ENCODE measurements around the gene CACNB3. TPM values are rescaled to one million over a fixed set of nuclear protein-coding genes. Genes with fewer than 3 reads are reported as not detected.

Gene CACNB3
- total and polyA plus RNA-seq, 2 of the 8 experiments (the other 6 are each of a cell fraction or from before 2014, with no cell fraction given), result 12.5 to 16.0 TPM

DNA sequence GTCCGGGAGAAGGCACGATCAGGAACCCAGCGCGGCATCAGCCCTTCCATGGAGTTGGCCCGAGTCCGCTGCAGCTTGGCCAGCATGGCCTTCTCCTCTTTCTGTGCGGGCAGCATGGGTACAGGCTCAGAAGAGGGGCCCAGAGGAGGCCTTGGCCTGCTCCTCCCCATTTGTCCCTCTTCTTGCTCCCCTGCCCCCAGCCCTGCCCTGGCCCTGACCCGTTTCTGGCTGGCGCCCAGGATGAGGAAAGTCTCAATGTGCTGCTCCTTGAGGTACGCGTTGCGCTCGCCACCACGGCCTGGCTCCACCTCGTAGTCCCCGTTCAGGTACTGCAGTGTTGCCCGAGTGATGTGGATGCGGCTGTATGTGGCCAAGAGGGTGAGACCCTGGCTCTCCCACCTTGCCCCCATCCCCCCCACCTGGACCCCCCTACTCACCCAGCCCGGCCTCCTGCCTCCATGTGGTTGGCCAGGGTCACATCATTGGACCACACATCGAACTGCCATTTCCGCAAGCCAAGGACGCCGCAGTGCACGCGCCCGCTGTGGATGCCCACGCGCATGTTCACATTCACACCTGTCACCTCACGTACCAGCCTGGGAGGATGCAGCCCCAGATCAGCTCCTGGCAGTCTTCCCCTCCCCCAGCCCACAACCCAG lies 42.2 kb upstream of the CACNB3 start:
- Histone ChIP-seq H3K36me3 (ENCODE audit: control insufficient read depth in 2 of 4, insufficient read depth in 4 of 4, low read length in 3 of 4) (peaks cover 2 to 46% (median 27%) of the 10 kb centered on the region in 4 experiments; a peak in 7 of 8 replicates), H3K4me2 (ENCODE audit: insufficient read depth in 1 of 2, low read depth in 2 of 2, low read length in 2 of 2) (no peak overlapping the region), H3K23ac (ENCODE audit: insufficient read length) (no peak overlapping the region), H2BK20ac (ENCODE audit: low read length) (no peak overlapping the region), H3K23me2 (ENCODE audit: low read depth, low read length) (no peaks in the 10 kb centered on the region), H2AK5ac (ENCODE audit: low read depth, low read length) (no peak overlapping the region), H2BK12ac (ENCODE audit: low read depth, low read length) (0 out of 2 replicates have a peak overlapping the region, but pooled peaks have one; percentile 60), H4K20me1 (replicated peaks in 1 of 2; ENCODE audit: control insufficient read depth in 1 of 2, insufficient read depth in 2 of 2, low read length in 2 of 2) (peaks cover 0 to 5% of the 10 kb centered on the region in 2 experiments), H4K5ac (ENCODE audit: insufficient read length, low read depth, low read length) (no peak overlapping the region), H2AFZ (ENCODE audit: low read length) (no peak overlapping the region), H3K4ac (replicated peaks; ENCODE audit: insufficient read length, low read depth, low read length) (no peak overlapping the region), H3K79me2 (ENCODE audit: control insufficient read depth in 1 of 2, insufficient read depth in 2 of 2, low read length in 2 of 2) (no peaks in the 10 kb centered on the region), H3K56ac (replicated peaks; ENCODE audit: insufficient read length, low read depth, low read length) (no peak overlapping the region), H3K27ac (ENCODE audit: low read depth, low read length) (no peak overlapping the region), H2BK15ac (ENCODE audit: low read length) (no peak overlapping the region), H2BK120ac (replicated peaks; ENCODE audit: low read depth, low read length) (no peak overlapping the region), H3K9ac (replicated peaks in 1 of 4; ENCODE audit: extremely low read depth in 1 of 4, low read depth in 3 of 4, low read length in 3 of 4) (no peak overlapping the region), H3K18ac (ENCODE audit: extremely low read depth, low read length) (no peak overlapping the region), H2BK5ac (ENCODE audit: low read depth, low read length) (no peak overlapping the region), H4K91ac (replicated peaks; ENCODE audit: insufficient read length, low read length) (no peak overlapping the region), H3K4me1 (replicated peaks in 1 of 4; ENCODE audit: control insufficient read depth in 3 of 4, insufficient read depth in 4 of 4, low read length in 3 of 4) (peaks cover 0 to 14% (median 11%) of the 10 kb centered on the region in 4 experiments; a peak in 6 of 7 replicates), H3K9me3 (ENCODE audit: insufficient read depth in 2 of 2, low read depth in 1 of 2, low read length in 1 of 2) (no peaks in the 10 kb centered on the region), H3K27me3 (replicated peaks in 1 of 4; ENCODE audit: control insufficient read depth in 3 of 4, extremely low read depth in 1 of 4, insufficient read depth in 3 of 4, low read length in 3 of 4) (no peaks in the 10 kb centered on the region), H4K8ac (ENCODE audit: extremely low read depth, insufficient read depth, low read length) (no peak overlapping the region), H3K14ac (ENCODE audit: insufficient read length) (no peak overlapping the region), H3K79me1 (ENCODE audit: low read depth, low read length) (0 out of 2 replicates have a peak, but pooled peaks cover 2% of the 10 kb centered on the region), H3K4me3 (ENCODE audit: extremely low read depth in 1 of 4, insufficient read depth in 2 of 4, low read depth in 3 of 4, low read length in 4 of 4) (no peak overlapping the region)
- DNase-seq (ENCODE audit: low read depth in 1 of 2, low spot score in 2 of 2) (no peak), FAIRE-seq (no peak)
- 95% methylated on average over 25 of the region's 29 CpGs; no CpG with 5 or more reads in 1 of the 2 experiments for WGBS, 2 experiments (ENCODE audit: extremely low coverage in 1 of 2, insufficient coverage in 1 of 2, insufficient read length in 1 of 2, insufficient replicate concordance in 2 of 2, low coverage in 1 of 2, low lambda C conversion rate in 2 of 2, missing lambda C conversion rate in 1 of 2)
- ChIA-PET POLR2A (ENCODE audit: partially characterized antibody) (interaction anchor here (1.0 kb wide), 1 partner anchor 10 kb away, joined by 3 read pairs; no protein-coding TSS in a partner anchor), CTCF (ENCODE audit: partially characterized antibody) (interaction anchor here (0.8 to 2.6 kb wide), 3 partner anchors 9 to 38 kb away, joined by 3 to 12 read pairs (median 5); no protein-coding TSS in a partner anchor)
- no peak for TF ChIP-seq SIRT6 (IDR thresholded peaks at IDR 0.05; ENCODE audit: low read length)
- no peak for TF ChIP-seq RFX5 (IDR thresholded peaks at IDR 0.05; ENCODE audit: borderline replicate concordance, low read depth, low read length)
- TF ChIP-seq SP4 (IDR thresholded peaks at IDR 0.05; ENCODE audit: low read length), result no peak

All from H1 (cell line).